Fibroblast of the conjunctiva (primary cell): ENCODE data around the gene SPAG17.

Experiments used
- DNase-seq: peaks from one replicate; pipeline ENCODE4 v3.0.0-alpha.2; 2010; ENCODE audit warnings: low read depth

SPAG17 gene

GRCh38 chr1:118075116-118075515 is 109.9 kb downstream of the SPAG17 start:
- no peak for DNase-seq

GRCh38 chr1:118073648-118074435 is 111.2 kb downstream of the SPAG17 start:
- no peak for DNase-seq

- DNase-seq = no peak
Observed at GRCh38 chr1:118049981-118050380, 135.0 kb downstream of the SPAG17 start.

- DNase-seq = no peak
Observed at GRCh38 chr1:118047650-118048224, 137.3 kb downstream of the SPAG17 start.

- no peak for DNase-seq
Observed at GRCh38 chr1:118047006-118047649, 137.9 kb downstream of the SPAG17 start.

- DNase-seq = no peak
Observed at GRCh38 chr1:118043624-118044023, 141.4 kb downstream of the SPAG17 start.

GRCh38 chr1:118042501-118042900 is 142.5 kb downstream of the SPAG17 start:
- DNase-seq = no peak

GRCh38 chr1:118039170-118039569 is 145.9 kb downstream of the SPAG17 start:
- DNase-seq = no peak

GRCh38 chr1:118032883-118033282 is 152.1 kb downstream of the SPAG17 start:
- DNase-seq = no peak

- DNase-seq = no peak
Observed at GRCh38 chr1:118028267-118028666, 156.8 kb downstream of the SPAG17 start.

- no peak for DNase-seq
Observed at GRCh38 chr1:118023199-118023598, 161.8 kb downstream of the SPAG17 start.

GRCh38 chr1:118021668-118022067 is 163.4 kb downstream of the SPAG17 start:
- DNase-seq = no peak

- DNase-seq = no peak
Observed at GRCh38 chr1:118018060-118018459, 167.0 kb downstream of the SPAG17 start.

GRCh38 chr1:118013938-118014337 is 171.1 kb downstream of the SPAG17 start:
- DNase-seq = no peak

GRCh38 chr1:118013336-118013735 is 171.7 kb downstream of the SPAG17 start:
- DNase-seq = no peak

- no peak for DNase-seq
Observed at GRCh38 chr1:118012515-118013124, 172.4 kb downstream of the SPAG17 start.

- DNase-seq = no peak
Observed at GRCh38 chr1:118008011-118008410, 177.0 kb downstream of the SPAG17 start.

GRCh38 chr1:118007391-118007790 is 177.6 kb downstream of the SPAG17 start:
- DNase-seq = no peak

GRCh38 chr1:118004312-118004711 is 180.7 kb downstream of the SPAG17 start:
- DNase-seq = no peak

- DNase-seq = no peak
Observed at GRCh38 chr1:117985973-117986372, 199.1 kb downstream of the SPAG17 start.

- no peak for DNase-seq
Observed at GRCh38 chr1:117985239-117985638, 199.8 kb downstream of the SPAG17 start.

- DNase-seq = no peak
Observed at GRCh38 chr1:117981455-117982192, 203.4 kb downstream of the SPAG17 start.
